Central memory CD8-positive, alpha-beta T cell (primary cell): ENCODE measurements around the gene PRICKLE4.

Source experiments
- ATAC-seq: fragments of 150-1000 bp; cut with Tn5 transposase; replicated peaks from 2 replicates; pipeline ENCODE4 v1.10.0; 2022; ENCODE audit warnings: mild to moderate bottlenecking, moderate FRiP score, moderate number of reproducible peaks; ENCODE audit not compliant: poor library complexity, severe bottlenecking; ENCODE audit errors: extremely low read depth
- DNase-seq, 2 donors: peaks; one replicate each; pipeline ENCODE4 v3.0.0; 2021; ENCODE audit warnings: low spot score in 2 of 2
- H3K27ac Mint-ChIP-seq: one replicate; pipeline ENCODE4 v1.8.0; 2022; ENCODE audit warnings: low read depth, mild to moderate bottlenecking, moderate library complexity, mixed read lengths
- H3K27me3 Mint-ChIP-seq: one replicate; pipeline ENCODE4 v1.8.0; 2022; ENCODE audit warnings: mixed read lengths
- H3K36me3 Mint-ChIP-seq: one replicate; pipeline ENCODE4 v1.8.0; 2022; ENCODE audit warnings: mild to moderate bottlenecking, moderate library complexity, mixed read lengths; ENCODE audit not compliant: insufficient read depth
- H3K4me1 Mint-ChIP-seq: one replicate; pipeline ENCODE4 v1.8.0; 2022; ENCODE audit warnings: mixed read lengths
- H3K4me3 Mint-ChIP-seq: one replicate; pipeline ENCODE4 v1.8.0; 2022; ENCODE audit warnings: mild to moderate bottlenecking, moderate library complexity, mixed read lengths
- H3K9me3 Mint-ChIP-seq: one replicate; pipeline ENCODE4 v1.8.0; 2022; ENCODE audit warnings: mixed read lengths

Gene PRICKLE4

DNA sequence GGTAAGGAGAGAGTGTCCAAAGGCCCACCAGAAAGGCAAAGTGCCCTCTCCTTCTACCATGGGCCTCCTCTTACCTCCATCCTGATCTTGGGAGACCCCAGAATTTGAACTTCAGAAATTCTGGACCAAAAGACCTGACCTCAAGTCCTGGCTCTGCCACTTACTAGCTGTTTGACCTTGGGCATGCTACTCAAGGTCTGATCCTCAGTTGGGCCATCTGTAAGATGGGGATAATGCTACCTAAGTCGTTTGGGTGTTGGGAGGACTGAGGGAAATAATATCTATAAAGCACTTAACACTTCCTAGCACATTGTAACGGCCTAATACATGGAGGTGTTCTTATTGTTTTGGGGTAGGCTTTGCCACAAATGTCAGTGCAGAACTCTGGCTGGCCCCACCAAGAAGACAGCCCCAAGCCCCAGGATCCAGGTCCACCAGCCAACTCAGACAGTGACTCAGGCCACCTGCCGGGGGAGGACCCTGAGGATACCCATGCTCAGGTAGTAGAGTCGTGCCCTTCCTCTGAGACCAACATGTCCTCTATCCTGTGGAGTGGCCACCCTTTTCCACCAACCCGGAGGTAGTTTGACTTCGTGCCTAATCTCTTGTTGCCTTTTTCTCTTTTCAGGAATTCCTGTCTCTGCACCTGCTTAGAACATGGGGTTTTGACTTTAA lies 2.7 kb downstream of the PRICKLE4 start:
- H3K36me3 Mint-ChIP-seq, result peaks cover 15% of the 10 kb centered on the region
- peaks cover 21% of the 10 kb centered on the region for H3K4me1 Mint-ChIP-seq
- H3K27ac Mint-ChIP-seq, result no peak overlapping the region
- no peak for DNase-seq
- H3K4me3 Mint-ChIP-seq, result no peak overlapping the region
- no peak for ATAC-seq
- no peaks in the 10 kb centered on the region for H3K27me3 Mint-ChIP-seq
- H3K9me3 Mint-ChIP-seq, result no peaks in the 10 kb centered on the region

DNA sequence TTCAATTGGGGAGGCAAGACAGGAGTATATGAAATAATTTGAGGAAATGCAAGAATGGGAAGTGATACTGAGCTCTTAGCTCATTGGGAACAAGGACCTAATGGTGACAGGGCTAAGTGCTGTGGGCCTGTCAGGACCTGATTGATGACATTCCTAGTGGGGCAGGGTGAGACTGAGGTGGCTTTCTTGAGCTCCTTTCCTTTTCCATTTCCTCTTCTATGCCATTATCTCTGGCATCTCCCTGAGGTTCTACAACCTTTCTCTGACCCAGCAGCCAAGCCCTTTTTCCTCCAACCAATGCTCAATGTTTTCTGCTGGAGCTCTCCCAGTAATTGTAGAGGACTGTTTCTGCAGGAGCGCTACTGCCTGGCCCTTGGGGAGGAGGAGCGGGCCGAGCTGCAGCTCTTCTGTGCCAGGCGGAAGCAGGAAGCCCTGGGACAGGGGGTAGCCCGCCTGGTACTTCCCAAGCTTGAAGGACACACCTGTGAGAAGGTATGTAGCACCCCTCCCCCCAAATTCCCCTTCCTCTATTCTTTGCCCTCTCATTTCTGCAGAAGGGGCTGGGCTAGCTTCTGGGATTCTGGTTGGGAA lies 4.1 kb downstream of the PRICKLE4 start:
- H3K27ac Mint-ChIP-seq, result no peak overlapping the region
- H3K27me3 Mint-ChIP-seq, result no peaks in the 10 kb centered on the region
- H3K4me1 Mint-ChIP-seq, result peaks cover 21% of the 10 kb centered on the region
- peak overlapping the region; percentile 93 for H3K4me3 Mint-ChIP-seq
- ATAC-seq (no peak), DNase-seq (no peak)
- H3K9me3 Mint-ChIP-seq, result no peaks in the 10 kb centered on the region
- peaks cover 20% of the 10 kb centered on the region for H3K36me3 Mint-ChIP-seq

DNA sequence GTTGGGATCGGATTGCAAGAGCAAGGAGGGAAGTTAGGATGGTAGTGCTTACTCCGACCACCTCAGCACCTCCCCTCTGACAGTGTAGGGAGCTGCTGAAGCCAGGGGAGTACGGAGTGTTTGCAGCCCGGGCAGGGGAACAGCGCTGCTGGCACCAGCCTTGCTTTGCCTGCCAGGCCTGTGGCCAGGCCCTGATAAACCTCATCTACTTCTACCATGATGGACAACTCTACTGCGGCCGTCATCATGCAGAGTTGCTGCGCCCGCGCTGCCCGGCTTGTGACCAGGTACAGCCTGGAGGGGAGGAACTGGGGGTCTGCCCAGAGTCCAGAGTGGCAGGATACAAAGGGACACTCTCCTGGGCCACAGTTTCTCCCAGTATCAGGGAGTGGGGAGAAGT lies 4.7 kb downstream of the PRICKLE4 start:
- no peak overlapping the region for H3K27ac Mint-ChIP-seq
- ATAC-seq (no peak), DNase-seq (no peak)
- peaks cover 15% of the 10 kb centered on the region for H3K4me1 Mint-ChIP-seq
- H3K9me3 Mint-ChIP-seq, result no peaks in the 10 kb centered on the region
- H3K36me3 Mint-ChIP-seq, result peaks cover 23% of the 10 kb centered on the region
- no peaks in the 10 kb centered on the region for H3K27me3 Mint-ChIP-seq
- peak overlapping the region; percentile 93 for H3K4me3 Mint-ChIP-seq

DNA sequence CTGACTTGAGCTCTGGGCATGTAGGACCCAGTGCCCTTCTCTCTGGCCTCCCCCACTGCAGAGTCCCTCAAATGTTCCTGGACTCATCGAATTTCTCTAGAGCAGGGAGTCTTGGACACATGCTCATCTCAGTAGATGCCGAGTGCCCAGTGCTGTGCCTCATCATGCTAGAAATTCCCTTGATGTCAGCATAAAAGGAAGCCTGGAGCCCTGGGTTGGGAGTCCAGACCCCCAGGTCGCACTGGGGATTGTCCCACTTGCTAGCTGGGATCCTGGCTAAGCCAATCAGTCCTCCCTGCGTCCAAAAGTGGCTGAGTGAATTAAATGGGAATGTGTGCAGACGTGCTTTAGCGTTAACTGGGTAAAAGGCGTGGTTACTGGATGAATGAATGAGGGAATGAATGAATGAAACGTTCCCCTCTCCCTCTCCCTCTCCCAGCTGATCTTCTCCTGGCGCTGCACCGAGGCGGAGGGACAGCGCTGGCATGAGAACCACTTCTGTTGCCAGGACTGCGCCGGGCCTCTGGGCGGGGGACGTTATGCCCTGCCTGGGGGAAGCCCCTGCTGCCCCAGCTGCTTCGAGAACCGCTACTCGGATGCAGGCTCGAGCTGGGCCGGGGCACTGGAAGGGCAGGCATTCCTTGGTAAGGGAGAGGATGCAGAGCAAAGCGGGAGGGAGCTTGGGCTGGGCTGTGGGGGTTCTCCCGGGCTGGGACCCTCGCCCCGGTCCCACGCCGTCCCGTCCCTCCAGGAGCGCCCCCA lies 5.3 kb downstream of the PRICKLE4 start:
- H3K4me3 Mint-ChIP-seq, result peak overlapping the region; percentile 93
- H3K27me3 Mint-ChIP-seq, result no peaks in the 10 kb centered on the region
- no peak for DNase-seq
- no peaks in the 10 kb centered on the region for H3K9me3 Mint-ChIP-seq
- H3K36me3 Mint-ChIP-seq, result peaks cover 28% of the 10 kb centered on the region
- peak overlapping the region; percentile 91 for H3K27ac Mint-ChIP-seq
- ATAC-seq, result no peak
- peaks cover 14% of the 10 kb centered on the region for H3K4me1 Mint-ChIP-seq

DNA sequence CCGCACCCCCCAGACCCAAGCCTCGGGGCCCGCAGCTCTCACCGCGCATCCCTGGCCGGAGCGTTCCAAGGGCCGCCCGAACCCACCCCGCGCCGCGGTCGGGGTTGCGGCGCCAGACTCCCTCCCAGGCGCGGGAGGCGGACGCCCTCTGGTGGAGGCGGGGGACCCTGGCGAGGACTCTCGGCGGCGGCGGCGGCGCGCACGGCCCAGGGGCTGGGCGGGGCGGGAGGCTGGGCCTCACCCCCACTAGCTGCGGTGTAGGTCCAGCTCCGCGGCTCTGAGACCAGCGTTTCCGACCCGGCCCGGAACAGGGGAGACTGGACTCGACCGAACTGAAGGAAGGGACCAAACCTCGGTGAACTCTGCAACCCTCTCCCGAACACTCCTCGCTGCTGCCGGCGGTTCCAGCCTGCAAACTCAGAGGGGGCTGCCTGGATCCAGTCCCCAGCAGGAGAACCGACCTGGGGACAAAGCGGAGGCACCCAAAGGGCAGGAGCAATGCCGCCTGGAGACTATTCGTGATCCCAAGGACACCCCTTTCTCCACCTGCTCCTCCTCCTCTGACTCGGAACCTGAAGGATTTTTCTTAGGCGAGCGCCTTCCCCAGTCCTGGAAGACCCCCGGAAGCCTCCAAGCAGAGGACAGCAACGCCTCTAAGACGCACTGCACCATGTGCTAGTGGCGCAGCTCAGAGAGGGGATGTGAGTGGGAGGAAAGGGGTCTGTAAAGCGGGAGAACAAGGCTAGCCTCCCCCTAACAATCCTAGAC lies 6.1 kb downstream of the PRICKLE4 start:
- peaks cover 33% of the 10 kb centered on the region for H3K36me3 Mint-ChIP-seq
- H3K4me1 Mint-ChIP-seq, result peaks cover 9% of the 10 kb centered on the region
- ATAC-seq (peak; percentile 66), DNase-seq (peak; percentile 80 to 83)
- H3K27ac Mint-ChIP-seq, result peak overlapping the region; percentile 91
- H3K9me3 Mint-ChIP-seq, result no peaks in the 10 kb centered on the region
- H3K27me3 Mint-ChIP-seq, result no peaks in the 10 kb centered on the region
- H3K4me3 Mint-ChIP-seq, result peak overlapping the region; percentile 93

DNA sequence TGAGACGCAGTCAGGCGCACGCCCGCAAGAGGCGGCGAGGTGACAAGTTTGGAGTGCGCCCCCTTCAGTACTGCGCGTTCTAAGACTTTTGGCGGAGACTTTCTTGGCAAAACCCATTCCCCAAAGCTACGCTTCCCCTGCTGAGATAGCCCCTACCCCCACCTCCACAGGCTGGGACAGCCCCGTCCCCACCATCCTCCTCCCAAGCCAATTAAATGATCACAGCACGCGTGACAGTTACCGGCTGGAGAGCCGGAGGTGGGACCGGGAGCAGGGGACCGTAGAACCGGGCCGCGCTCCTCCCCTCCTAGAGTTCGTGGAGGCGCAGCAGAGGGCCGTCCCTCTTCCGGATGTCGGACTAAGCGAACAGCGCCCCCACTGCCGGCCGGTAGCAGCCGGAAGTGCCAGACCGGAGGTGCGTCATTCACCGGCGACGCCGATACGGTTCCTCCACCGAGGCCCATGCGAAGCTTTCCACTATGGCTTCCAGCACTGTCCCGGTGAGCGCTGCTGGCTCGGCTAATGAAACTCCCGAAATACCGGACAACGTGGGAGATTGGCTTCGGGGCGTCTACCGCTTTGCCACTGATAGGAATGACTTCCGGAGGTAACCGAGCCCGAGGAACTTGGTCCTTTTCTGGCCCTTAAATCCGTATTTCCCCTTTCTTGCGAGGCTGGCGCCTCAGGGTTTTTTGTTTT lies 6.8 kb downstream of the PRICKLE4 start, which contains the start of gene TOMM6:
Gene TOMM6, plus strand, starts transcription at position 476 of the 699 bp plus-strand sequence. Its CDS starts 4 bp downstream, at position 480.
- peaks cover 9% of the 10 kb centered on the region for H3K4me1 Mint-ChIP-seq
- peak within 1 kb of the TSS; percentile 93 for H3K4me3 Mint-ChIP-seq
- peak; percentile 93 for DNase-seq

DNA sequence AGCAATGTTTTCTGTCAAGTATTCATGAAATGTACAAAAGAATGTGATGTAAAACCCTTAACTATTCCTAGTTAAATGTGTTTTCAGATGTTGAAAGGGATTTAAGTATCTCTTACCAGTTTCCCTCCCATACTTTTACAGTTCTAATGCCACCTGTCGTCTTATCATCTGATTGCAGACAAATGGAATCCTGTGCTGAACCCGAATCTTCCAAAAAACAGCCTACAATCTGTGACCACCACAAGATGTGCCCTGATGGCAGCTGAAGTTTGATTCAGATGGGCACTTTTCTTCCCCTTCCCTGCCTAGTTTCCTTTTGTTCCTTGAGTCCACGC lies 8.8 kb downstream of the PRICKLE4 start:
- Mint-ChIP-seq H3K4me3 (peak overlapping the region; percentile 93), H3K27ac (peak overlapping the region; percentile 91), H3K9me3 (no peaks in the 10 kb centered on the region), H3K4me1 (peaks cover 9% of the 10 kb centered on the region), H3K27me3 (no peaks in the 10 kb centered on the region), H3K36me3 (peaks cover 40% of the 10 kb centered on the region)
- DNase-seq (no peak), ATAC-seq (no peak)

More for the DNA sequence above, 6.8 kb downstream of the PRICKLE4 start, which contains the start of gene TOMM6:
- Mint-ChIP-seq H3K36me3 (peaks cover 38% of the 10 kb centered on the region), H3K27me3 (no peaks in the 10 kb centered on the region), H3K27ac (peak within 1 kb of the TSS; percentile 91), H3K9me3 (no peaks in the 10 kb centered on the region)
- ATAC-seq, result peak; percentile 84

DNA sequence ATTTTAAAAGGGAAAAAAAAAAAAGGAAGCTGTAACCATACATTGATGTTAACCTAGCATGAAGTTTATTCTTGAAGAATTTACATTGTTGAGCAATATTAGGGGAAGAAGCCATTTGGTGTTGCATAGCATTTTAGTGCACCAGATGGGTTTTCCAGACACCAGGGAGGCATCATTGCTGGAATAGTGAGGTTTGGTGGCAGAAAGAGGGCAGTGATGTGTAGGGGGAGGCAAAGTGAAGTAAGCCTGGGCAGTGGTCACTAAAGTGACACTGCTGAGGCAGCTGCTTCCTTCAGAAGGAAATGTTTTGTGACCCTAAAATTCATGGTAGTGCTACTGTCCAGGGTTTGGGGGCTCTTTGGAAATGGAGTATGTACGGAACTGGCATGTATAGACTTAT lies 9.5 kb downstream of the PRICKLE4 start:
- Mint-ChIP-seq H3K4me1 (peaks cover 9% of the 10 kb centered on the region), H3K36me3 (peaks cover 40% of the 10 kb centered on the region), H3K9me3 (no peaks in the 10 kb centered on the region), H3K27me3 (no peaks in the 10 kb centered on the region), H3K4me3 (no peak overlapping the region), H3K27ac (no peak overlapping the region)
- DNase-seq, result no peak
- no peak for ATAC-seq

DNA sequence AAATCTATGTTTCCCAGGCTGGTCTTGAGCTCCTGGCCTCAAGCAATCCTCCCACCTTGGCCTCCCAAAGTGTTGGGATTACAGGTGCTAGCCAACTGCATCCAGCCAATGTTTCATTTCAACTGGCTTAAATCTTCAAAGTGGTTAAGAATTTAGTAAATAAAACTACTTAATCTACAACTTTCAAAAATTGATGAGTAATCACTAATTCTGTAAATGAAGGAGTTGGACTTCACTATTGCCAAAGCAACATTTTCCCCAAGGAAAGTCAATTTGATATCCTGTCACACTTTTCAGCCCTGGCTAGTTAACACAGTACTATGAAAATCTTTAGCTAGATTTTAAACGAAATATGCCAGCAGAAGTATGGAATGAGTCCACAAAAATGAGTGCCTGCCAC lies 10.7 kb downstream of the PRICKLE4 start:
- H3K4me3 Mint-ChIP-seq, result no peak overlapping the region
- no peaks in the 10 kb centered on the region for H3K27me3 Mint-ChIP-seq
- H3K27ac Mint-ChIP-seq, result no peak overlapping the region
- no peak for DNase-seq
- no peak for ATAC-seq
- peaks cover 38% of the 10 kb centered on the region for H3K36me3 Mint-ChIP-seq
- H3K9me3 Mint-ChIP-seq, result no peaks in the 10 kb centered on the region
- peaks cover 9% of the 10 kb centered on the region for H3K4me1 Mint-ChIP-seq

DNA sequence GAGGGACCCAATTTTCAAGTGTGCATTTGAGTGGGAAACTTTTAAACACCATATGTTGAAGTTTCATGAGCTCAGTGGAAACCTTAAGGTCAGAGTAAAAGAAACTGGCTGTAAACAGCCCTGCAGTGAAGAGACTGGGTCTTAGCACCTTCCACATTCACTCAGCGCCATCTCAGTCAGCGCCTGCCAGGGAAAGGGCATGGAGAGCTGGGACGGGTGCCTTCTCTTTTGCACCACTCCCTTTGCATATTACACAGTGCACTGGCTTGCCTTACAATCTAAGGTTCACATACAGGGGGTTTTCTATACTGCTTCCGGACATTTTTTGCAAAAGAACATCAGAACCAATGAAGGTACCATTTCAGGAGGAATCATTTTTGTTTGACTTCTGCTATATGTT lies 11.4 kb downstream of the PRICKLE4 start:
- H3K27ac Mint-ChIP-seq, result no peak overlapping the region
- H3K27me3 Mint-ChIP-seq, result no peaks in the 10 kb centered on the region

DNA sequence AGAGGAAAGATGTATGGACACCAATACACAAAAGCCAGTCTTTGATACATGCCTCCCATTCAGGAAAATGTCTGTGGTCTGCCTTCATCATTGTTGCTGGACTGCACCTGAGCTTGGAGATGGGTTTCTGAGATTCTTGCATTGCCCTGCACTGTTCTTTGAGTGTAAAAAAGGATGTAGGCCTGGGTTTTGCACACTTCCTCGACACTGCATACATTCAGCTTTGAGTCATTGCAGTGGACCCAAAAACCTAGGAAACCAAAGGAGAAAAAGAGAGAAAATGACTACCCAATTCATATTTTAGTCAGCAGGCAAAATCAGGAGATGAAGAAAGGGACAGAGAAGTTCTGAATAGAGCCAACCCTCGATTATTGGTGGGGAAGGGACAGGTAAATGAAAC lies 15.9 kb downstream of the PRICKLE4 start:
- DNase-seq (no peak), ATAC-seq (no peak)

More for the DNA sequence above, 11.4 kb downstream of the PRICKLE4 start:
- DNase-seq (no peak), ATAC-seq (no peak)
- Mint-ChIP-seq H3K4me1 (peaks cover 9% of the 10 kb centered on the region), H3K36me3 (peaks cover 37% of the 10 kb centered on the region), H3K9me3 (no peaks in the 10 kb centered on the region), H3K4me3 (no peak overlapping the region)

More for the DNA sequence above, 15.9 kb downstream of the PRICKLE4 start:
- H3K27me3 Mint-ChIP-seq, result no peaks in the 10 kb centered on the region
- H3K9me3 Mint-ChIP-seq, result no peaks in the 10 kb centered on the region
- peaks cover 9% of the 10 kb centered on the region for H3K36me3 Mint-ChIP-seq
- no peaks in the 10 kb centered on the region for H3K4me1 Mint-ChIP-seq
- H3K4me3 Mint-ChIP-seq, result no peak overlapping the region
- no peak overlapping the region for H3K27ac Mint-ChIP-seq
